ENCODE data around the gene BANF1. TPM values are rescaled to one million over a fixed set of nuclear protein-coding genes. Genes with fewer than 3 reads are reported as not detected.

The BANF1 gene
- total RNA-seq, 1 experiment from 2014 or later = 269 TPM

DNA sequence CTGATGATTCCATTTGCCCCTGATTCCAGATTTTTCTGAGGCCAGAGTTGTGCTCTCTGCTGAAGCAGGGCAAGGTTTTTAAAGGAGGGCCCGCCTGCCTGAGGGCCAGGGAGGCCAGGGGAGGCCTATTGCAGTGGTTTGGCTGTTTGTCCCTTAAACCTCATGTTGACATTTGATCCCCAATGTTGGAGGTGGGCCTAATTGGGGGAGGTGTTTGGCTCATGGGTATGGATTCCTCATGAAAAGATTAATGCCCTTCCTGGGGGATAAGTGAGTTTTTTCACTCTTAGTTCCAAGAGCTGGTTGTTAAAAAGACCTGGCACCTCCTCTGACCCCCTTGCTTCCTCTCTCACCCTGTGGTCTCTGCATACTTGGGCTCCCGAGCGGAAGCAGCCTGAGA lies 37.5 kb downstream of the BANF1 start:
- CTCF ChIA-PET = interaction anchor here (1.1 kb wide), 1 partner anchor 20 kb away, joined by 9 read pairs; no protein-coding TSS in a partner anchor
- no peak for TF ChIP-seq STAT6 (CRISPR knock-in tag; conservative IDR thresholded peaks at IDR 0.05; ENCODE audit: low read depth)
- TF ChIP-seq ZNF263 (CRISPR knock-in tag; IDR thresholded peaks at IDR 0.05; ENCODE audit: low read depth) = no peak
- TF ChIP-seq, protein P1, sequence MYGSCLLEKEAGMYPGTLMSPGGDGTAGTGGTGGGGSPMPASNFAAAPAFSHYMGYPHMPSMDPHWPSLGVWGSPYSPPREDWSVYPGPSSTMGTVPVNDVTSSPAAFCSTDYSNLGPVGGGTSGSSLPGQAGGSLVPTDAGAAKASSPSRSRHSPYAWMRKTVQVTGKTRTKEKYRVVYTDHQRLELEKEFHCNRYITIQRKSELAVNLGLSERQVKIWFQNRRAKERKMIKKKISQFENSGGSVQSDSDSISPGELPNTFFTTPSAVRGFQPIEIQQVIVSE (CRISPR knock-in tag; IDR thresholded peaks at IDR 0.05; ENCODE audit: borderline replicate concordance) = no peak
- no peak for TF ChIP-seq MYBL2 (CRISPR knock-in tag; IDR thresholded peaks at IDR 0.05)
- no peak for TF ChIP-seq ZNF532 (CRISPR knock-in tag; IDR thresholded peaks at IDR 0.05; ENCODE audit: borderline replicate concordance)
- no peak for TF ChIP-seq NFE2L1 (CRISPR knock-in tag; IDR thresholded peaks at IDR 0.05)
- TF ChIP-seq ZNF317 (CRISPR knock-in tag; IDR thresholded peaks at IDR 0.05; ENCODE audit: borderline replicate concordance, low read depth) = no peak
- TF ChIP-seq, protein P2, sequence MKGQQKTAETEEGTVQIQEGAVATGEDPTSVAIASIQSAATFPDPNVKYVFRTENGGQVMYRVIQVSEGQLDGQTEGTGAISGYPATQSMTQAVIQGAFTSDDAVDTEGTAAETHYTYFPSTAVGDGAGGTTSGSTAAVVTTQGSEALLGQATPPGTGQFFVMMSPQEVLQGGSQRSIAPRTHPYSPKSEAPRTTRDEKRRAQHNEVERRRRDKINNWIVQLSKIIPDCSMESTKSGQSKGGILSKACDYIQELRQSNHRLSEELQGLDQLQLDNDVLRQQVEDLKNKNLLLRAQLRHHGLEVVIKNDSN (CRISPR knock-in tag; IDR thresholded peaks at IDR 0.05) = no peak
- no peak for TF ChIP-seq PRDM15 (CRISPR knock-in tag; IDR thresholded peaks at IDR 0.05)
- TF ChIP-seq IRF2 (CRISPR knock-in tag; IDR thresholded peaks at IDR 0.05; ENCODE audit: borderline replicate concordance, low read depth) = no peak
- TF ChIP-seq, protein P3, sequence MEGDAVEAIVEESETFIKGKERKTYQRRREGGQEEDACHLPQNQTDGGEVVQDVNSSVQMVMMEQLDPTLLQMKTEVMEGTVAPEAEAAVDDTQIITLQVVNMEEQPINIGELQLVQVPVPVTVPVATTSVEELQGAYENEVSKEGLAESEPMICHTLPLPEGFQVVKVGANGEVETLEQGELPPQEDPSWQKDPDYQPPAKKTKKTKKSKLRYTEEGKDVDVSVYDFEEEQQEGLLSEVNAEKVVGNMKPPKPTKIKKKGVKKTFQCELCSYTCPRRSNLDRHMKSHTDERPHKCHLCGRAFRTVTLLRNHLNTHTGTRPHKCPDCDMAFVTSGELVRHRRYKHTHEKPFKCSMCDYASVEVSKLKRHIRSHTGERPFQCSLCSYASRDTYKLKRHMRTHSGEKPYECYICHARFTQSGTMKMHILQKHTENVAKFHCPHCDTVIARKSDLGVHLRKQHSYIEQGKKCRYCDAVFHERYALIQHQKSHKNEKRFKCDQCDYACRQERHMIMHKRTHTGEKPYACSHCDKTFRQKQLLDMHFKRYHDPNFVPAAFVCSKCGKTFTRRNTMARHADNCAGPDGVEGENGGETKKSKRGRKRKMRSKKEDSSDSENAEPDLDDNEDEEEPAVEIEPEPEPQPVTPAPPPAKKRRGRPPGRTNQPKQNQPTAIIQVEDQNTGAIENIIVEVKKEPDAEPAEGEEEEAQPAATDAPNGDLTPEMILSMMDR (IDR thresholded peaks at IDR 0.05) = no peak
- TF ChIP-seq CREB1 (CRISPR knock-in tag; IDR thresholded peaks at IDR 0.05) = no peak
- no peak for TF ChIP-seq NR3C1 (CRISPR knock-in tag; conservative IDR thresholded peaks at IDR 0.05; ENCODE audit: low read depth)
- TF ChIP-seq, protein P4, sequence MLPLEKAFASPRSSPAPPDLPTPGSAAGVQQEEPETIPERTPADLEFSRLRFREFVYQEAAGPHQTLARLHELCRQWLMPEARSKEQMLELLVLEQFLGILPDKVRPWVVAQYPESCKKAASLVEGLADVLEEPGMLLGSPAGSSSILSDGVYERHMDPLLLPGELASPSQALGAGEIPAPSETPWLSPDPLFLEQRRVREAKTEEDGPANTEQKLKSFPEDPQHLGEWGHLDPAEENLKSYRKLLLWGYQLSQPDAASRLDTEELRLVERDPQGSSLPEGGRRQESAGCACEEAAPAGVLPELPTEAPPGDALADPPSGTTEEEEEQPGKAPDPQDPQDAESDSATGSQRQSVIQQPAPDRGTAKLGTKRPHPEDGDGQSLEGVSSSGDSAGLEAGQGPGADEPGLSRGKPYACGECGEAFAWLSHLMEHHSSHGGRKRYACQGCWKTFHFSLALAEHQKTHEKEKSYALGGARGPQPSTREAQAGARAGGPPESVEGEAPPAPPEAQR (CRISPR knock-in tag; IDR thresholded peaks at IDR 0.05) = no peak
- POLR2A ChIA-PET = no interaction called here
- Mint-ChIP-seq H3K9me3 (peaks cover 16% of the 10 kb centered on the region), H3K27ac (no peak overlapping the region), H3K27me3 (ENCODE audit: low read depth) (peaks cover 22% of the 10 kb centered on the region), H3K4me1 (peaks cover 3% of the 10 kb centered on the region), H3K36me3 (peaks cover 43% of the 10 kb centered on the region), H3K4me3 (no peak overlapping the region)
- ATAC-seq (no peak), DNase-seq (ENCODE audit: low spot score) (no peak)
